Measurements from ENCODE around the gene ZNF423. TPM values are rescaled to one million over a fixed set of nuclear protein-coding genes. Genes with fewer than 3 reads are reported as not detected.

Gene ZNF423
- total and polyA plus RNA-seq, 2 donors: 0.52 to 1.6 TPM

DNA sequence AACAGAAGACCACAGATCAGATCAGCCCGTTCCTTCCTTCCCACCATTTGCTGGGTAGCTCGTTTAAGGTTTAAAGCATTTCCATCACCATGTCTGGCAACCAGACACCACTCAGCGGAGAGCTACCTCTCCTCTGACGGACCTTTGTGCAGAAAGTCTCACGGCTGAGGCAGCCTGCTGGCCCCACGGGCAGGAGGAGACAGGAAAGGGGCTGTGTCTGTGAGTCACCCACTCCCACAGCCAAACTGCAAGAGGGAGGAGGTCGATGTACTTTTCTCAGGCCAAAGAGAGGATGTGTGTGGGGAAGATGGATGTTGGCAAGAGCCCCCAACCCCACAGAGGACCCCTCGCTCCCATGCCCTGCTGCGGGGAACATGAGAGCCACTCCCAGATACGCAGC, 92.1 kb downstream of the ZNF423 start:
- no peak for DNase-seq (ENCODE audit: low read depth in 6 of 9, low spot score in 9 of 9)
- WGBS: 82% methylated on average over 10 of the region's 10 CpGs

GRCh38 chr16:49760815-49761214, 95.1 kb downstream of the ZNF423 start:
- no peaks in the 10 kb centered on the region for H3K4me1 ChIP-seq (ENCODE audit: control insufficient read depth in 2 of 2, insufficient read depth in 2 of 2, low read length in 2 of 2)
- H3K27me3 ChIP-seq (ENCODE audit: control insufficient read depth in 2 of 2, insufficient read depth in 1 of 2, low read length in 1 of 2): peaks cover 0 to 9% of the 10 kb centered on the region in 2 donors
- no peak overlapping the region for H3K27ac ChIP-seq (ENCODE audit: low read depth in 1 of 2, low read length in 1 of 2)
- no peak overlapping the region for H3K4me3 ChIP-seq (ENCODE audit: low read length in 2 of 2)
- no peaks in the 10 kb centered on the region for H3K36me3 ChIP-seq (ENCODE audit: control insufficient read depth in 2 of 2, insufficient read depth in 2 of 2, low read length in 1 of 2)
- no peak for DNase-seq (ENCODE audit: low read depth in 6 of 9, low spot score in 9 of 9)
- H3K9me3 ChIP-seq (ENCODE audit: control insufficient read depth in 2 of 2, insufficient read depth in 1 of 2, low read length in 1 of 2): no peaks in the 10 kb centered on the region
- 97% methylated on average over 7 of the region's 7 CpGs for WGBS

More for the DNA sequence above, 92.1 kb downstream of the ZNF423 start:
- Histone ChIP-seq H3K4me3 (ENCODE audit: low read length in 2 of 2) (no peak overlapping the region), H3K36me3 (ENCODE audit: control insufficient read depth in 2 of 2, insufficient read depth in 2 of 2, low read length in 1 of 2) (no peaks in the 10 kb centered on the region), H3K27ac (ENCODE audit: low read depth in 1 of 2, low read length in 1 of 2) (no peak overlapping the region), H3K4me1 (ENCODE audit: control insufficient read depth in 2 of 2, insufficient read depth in 2 of 2, low read length in 2 of 2) (no peaks in the 10 kb centered on the region), H3K27me3 (ENCODE audit: control insufficient read depth in 2 of 2, insufficient read depth in 1 of 2, low read length in 1 of 2) (no peaks in the 10 kb centered on the region), H3K9me3 (ENCODE audit: control insufficient read depth in 2 of 2, insufficient read depth in 1 of 2, low read length in 1 of 2) (no peaks in the 10 kb centered on the region)

- no peak overlapping the region for H3K27ac ChIP-seq (ENCODE audit: low read depth in 1 of 2, low read length in 1 of 2)
- no peak overlapping the region for H3K4me3 ChIP-seq (ENCODE audit: low read length in 2 of 2)
- H3K36me3 ChIP-seq (ENCODE audit: control insufficient read depth in 2 of 2, insufficient read depth in 2 of 2, low read length in 1 of 2): no peaks in the 10 kb centered on the region
- H3K4me1 ChIP-seq (ENCODE audit: control insufficient read depth in 2 of 2, insufficient read depth in 2 of 2, low read length in 2 of 2): peaks cover 4 to 8% of the 10 kb centered on the region in 2 donors
- no peak for DNase-seq (ENCODE audit: low read depth in 6 of 9, low spot score in 9 of 9)
- H3K27me3 ChIP-seq (ENCODE audit: control insufficient read depth in 2 of 2, insufficient read depth in 1 of 2, low read length in 1 of 2): peaks cover 5 to 28% of the 10 kb centered on the region in 2 donors
- no peaks in the 10 kb centered on the region for H3K9me3 ChIP-seq (ENCODE audit: control insufficient read depth in 2 of 2, insufficient read depth in 1 of 2, low read length in 1 of 2)
- 87% methylated on average over 9 of the region's 9 CpGs for WGBS
Measured at GRCh38 chr16:49757559-49758069, 98.3 kb downstream of the ZNF423 start.

DNA sequence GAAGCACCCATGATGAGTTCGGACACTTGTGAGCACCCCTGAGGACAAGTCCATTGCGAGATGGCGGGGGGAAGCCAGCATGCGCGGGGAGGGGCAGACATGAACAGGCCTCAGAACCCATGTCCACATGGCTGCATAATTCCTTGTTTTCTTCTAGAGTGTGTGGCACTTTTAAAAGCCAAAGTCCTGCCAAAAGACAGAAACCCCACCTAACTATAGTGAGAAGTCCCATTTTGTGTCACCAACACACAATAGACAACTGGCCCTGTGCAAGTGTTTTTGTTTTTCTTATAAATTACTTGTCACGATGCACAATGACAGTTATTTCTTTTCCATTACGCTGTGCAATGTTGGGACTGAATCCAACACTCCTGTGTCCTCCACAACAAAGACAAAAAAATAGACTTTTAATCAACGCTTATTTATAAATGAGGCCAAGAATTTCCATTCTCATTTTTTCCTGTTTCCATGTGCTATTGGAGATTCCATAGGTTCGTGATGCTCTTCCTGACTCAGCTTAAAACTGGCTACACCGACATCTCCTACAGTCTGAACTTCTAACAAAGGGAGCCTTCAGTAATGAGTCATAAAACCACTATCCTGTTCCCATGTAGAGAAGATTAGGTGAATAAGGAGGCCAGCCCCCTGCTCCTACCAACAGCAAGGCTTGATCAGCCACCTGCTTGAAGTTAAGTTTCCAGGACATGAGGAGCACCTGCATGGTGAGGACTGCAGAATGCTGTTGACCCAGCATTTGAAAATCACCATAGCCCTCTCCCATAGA, 98.9 kb downstream of the ZNF423 start:
- Histone ChIP-seq H3K4me3 (ENCODE audit: low read length in 2 of 2) (no peak overlapping the region), H3K36me3 (ENCODE audit: control insufficient read depth in 2 of 2, insufficient read depth in 2 of 2, low read length in 1 of 2) (no peaks in the 10 kb centered on the region), H3K27ac (ENCODE audit: low read depth in 1 of 2, low read length in 1 of 2) (no peak overlapping the region), H3K9me3 (ENCODE audit: control insufficient read depth in 2 of 2, insufficient read depth in 1 of 2, low read length in 1 of 2) (no peaks in the 10 kb centered on the region), H3K4me1 (ENCODE audit: control insufficient read depth in 2 of 2, insufficient read depth in 2 of 2, low read length in 2 of 2) (peaks cover 4 to 8% of the 10 kb centered on the region in 2 donors), H3K27me3 (ENCODE audit: control insufficient read depth in 2 of 2, insufficient read depth in 1 of 2, low read length in 1 of 2) (peaks cover 5 to 28% of the 10 kb centered on the region in 2 donors)
- 97% methylated on average over 10 of the region's 10 CpGs for WGBS
- DNase-seq (ENCODE audit: low read depth in 6 of 9, low spot score in 9 of 9): no peak

GRCh38 chr16:49755716-49756505, 100.0 kb downstream of the ZNF423 start:
- Histone ChIP-seq H3K36me3 (ENCODE audit: control insufficient read depth in 2 of 2, insufficient read depth in 2 of 2, low read length in 1 of 2) (no peaks in the 10 kb centered on the region), H3K27ac (ENCODE audit: low read depth in 1 of 2, low read length in 1 of 2) (no peak overlapping the region), H3K4me1 (ENCODE audit: control insufficient read depth in 2 of 2, insufficient read depth in 2 of 2, low read length in 2 of 2) (peaks cover 4 to 8% of the 10 kb centered on the region in 2 donors), H3K9me3 (ENCODE audit: control insufficient read depth in 2 of 2, insufficient read depth in 1 of 2, low read length in 1 of 2) (no peaks in the 10 kb centered on the region), H3K4me3 (ENCODE audit: low read length in 2 of 2) (no peak overlapping the region), H3K27me3 (ENCODE audit: control insufficient read depth in 2 of 2, insufficient read depth in 1 of 2, low read length in 1 of 2) (peaks cover 5 to 28% of the 10 kb centered on the region in 2 donors)
- no peak for DNase-seq (ENCODE audit: low read depth in 6 of 9, low spot score in 9 of 9)
- 81% methylated on average over 13 of the region's 13 CpGs for WGBS

DNA sequence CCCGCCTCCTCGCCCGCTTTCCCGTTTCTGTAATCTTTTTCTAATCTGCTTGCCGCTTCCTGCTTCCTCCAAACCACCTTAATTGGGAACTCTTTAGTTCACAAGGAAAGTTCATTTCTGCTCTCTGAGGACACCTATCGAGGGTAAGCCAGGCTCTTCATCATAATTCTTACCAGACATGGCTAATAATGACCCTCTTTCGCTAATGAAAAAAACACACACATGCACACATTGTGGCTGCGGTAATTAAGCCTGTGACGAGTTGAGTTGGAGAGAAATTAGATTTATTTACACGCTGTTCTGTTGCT, 100.6 kb downstream of the ZNF423 start:
- H3K27ac ChIP-seq (ENCODE audit: low read depth in 1 of 2, low read length in 1 of 2): no peak overlapping the region
- H3K4me1 ChIP-seq (ENCODE audit: control insufficient read depth in 2 of 2, insufficient read depth in 2 of 2, low read length in 2 of 2): peaks cover 4 to 8% of the 10 kb centered on the region in 2 donors
- no peaks in the 10 kb centered on the region for H3K36me3 ChIP-seq (ENCODE audit: control insufficient read depth in 2 of 2, insufficient read depth in 2 of 2, low read length in 1 of 2)
- no peaks in the 10 kb centered on the region for H3K9me3 ChIP-seq (ENCODE audit: control insufficient read depth in 2 of 2, insufficient read depth in 1 of 2, low read length in 1 of 2)
- no peak overlapping the region for H3K4me3 ChIP-seq (ENCODE audit: low read length in 2 of 2)
- DNase-seq (ENCODE audit: low read depth in 6 of 9, low spot score in 9 of 9): peak in 3 of 9 donors; percentile 19 to 44 (median 30)
- 2% methylated on average over 10 of the region's 10 CpGs for WGBS
- H3K27me3 ChIP-seq (ENCODE audit: control insufficient read depth in 2 of 2, insufficient read depth in 1 of 2, low read length in 1 of 2): peaks cover 5 to 28% of the 10 kb centered on the region in 2 donors

DNA sequence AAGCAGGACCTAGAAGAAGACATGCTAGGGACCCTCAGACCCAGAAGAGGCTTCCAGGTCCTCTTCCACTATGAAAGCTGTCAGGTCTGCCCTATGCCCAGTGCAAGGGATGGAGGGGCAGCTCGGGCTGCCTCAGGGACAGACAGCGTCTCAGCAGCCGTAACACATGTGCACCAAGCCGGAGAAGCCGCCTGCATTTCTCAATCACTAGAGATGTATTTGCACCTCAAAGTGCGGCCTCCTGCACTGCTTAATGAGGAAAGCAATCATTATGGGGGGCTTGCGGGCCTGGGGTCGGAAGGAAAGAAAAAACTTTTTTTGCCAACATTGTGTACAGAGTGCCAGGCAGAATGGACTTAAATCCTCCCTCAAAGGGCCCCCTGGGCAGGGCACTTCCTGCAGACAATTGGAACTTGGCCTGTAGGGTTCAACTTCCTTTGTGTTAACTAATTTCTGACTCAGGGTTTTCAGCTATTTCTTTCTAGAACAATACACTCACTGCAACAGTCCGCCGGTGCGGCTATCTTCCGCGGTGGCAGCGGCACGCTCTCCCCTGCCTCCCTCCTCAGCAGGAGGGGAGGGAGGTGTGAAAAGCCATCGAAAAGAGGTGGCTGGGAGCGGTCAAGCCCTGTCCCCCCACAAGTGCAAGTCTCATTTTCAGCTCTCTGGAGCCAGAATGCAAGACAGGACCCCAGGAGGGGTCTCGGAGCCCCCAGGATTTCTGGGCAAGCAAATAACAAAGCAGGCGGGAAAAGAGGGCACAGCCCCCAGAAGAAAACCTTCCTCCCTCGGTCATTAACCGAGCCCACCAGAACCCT, 101.2 kb downstream of the ZNF423 start:
- no peak overlapping the region for H3K4me3 ChIP-seq (ENCODE audit: low read length in 2 of 2)
- peak in 3 of 9 donors; percentile 3 to 33 (median 10) for DNase-seq (ENCODE audit: low read depth in 6 of 9, low spot score in 9 of 9)
- H3K9me3 ChIP-seq (ENCODE audit: control insufficient read depth in 2 of 2, insufficient read depth in 1 of 2, low read length in 1 of 2): no peaks in the 10 kb centered on the region
- peaks cover 5 to 28% of the 10 kb centered on the region in 2 donors for H3K27me3 ChIP-seq (ENCODE audit: control insufficient read depth in 2 of 2, insufficient read depth in 1 of 2, low read length in 1 of 2)
- H3K36me3 ChIP-seq (ENCODE audit: control insufficient read depth in 2 of 2, insufficient read depth in 2 of 2, low read length in 1 of 2): no peaks in the 10 kb centered on the region
- WGBS: 32% methylated on average over 21 of the region's 21 CpGs
- H3K27ac ChIP-seq (ENCODE audit: low read depth in 1 of 2, low read length in 1 of 2): no peak overlapping the region
- peaks cover 4 to 10% of the 10 kb centered on the region in 2 donors for H3K4me1 ChIP-seq (ENCODE audit: control insufficient read depth in 2 of 2, insufficient read depth in 2 of 2, low read length in 2 of 2)

GRCh38 chr16:49750341-49751000, 105.4 kb downstream of the ZNF423 start:
- Histone ChIP-seq H3K27ac (ENCODE audit: low read depth in 1 of 2, low read length in 1 of 2) (no peak overlapping the region), H3K27me3 (ENCODE audit: control insufficient read depth in 2 of 2, insufficient read depth in 1 of 2, low read length in 1 of 2) (peaks cover 3 to 16% of the 10 kb centered on the region in 2 donors), H3K9me3 (ENCODE audit: control insufficient read depth in 2 of 2, insufficient read depth in 1 of 2, low read length in 1 of 2) (no peaks in the 10 kb centered on the region), H3K36me3 (ENCODE audit: control insufficient read depth in 2 of 2, insufficient read depth in 2 of 2, low read length in 1 of 2) (no peaks in the 10 kb centered on the region), H3K4me1 (ENCODE audit: control insufficient read depth in 2 of 2, insufficient read depth in 2 of 2, low read length in 2 of 2) (peaks cover 4 to 15% of the 10 kb centered on the region in 2 donors), H3K4me3 (ENCODE audit: low read length in 2 of 2) (no peak overlapping the region)
- 91% methylated on average over 15 of the region's 15 CpGs for WGBS
- no peak for DNase-seq (ENCODE audit: low read depth in 6 of 9, low spot score in 9 of 9)
